ES-I3 (cell line): ENCODE measurements around the gene TRIP13.
"Not testable (repeated sequence)": the region's sequence is repeated elsewhere in the genome, so short reads cannot be mapped to it uniquely, and the experiment has no call there.

Experiments
- H3K36me3 ChIP-seq: 2 replicates; pipeline ENCODE4 v1.6.1; 2013; ENCODE audit warnings: mild to moderate bottlenecking, low read length, control low read depth, moderate library complexity; ENCODE audit not compliant: insufficient read depth
- H3K4me1 ChIP-seq: 2 replicates; pipeline ENCODE4 v1.6.1; 2013; ENCODE audit warnings: mild to moderate bottlenecking, control low read depth, low read length; ENCODE audit not compliant: insufficient read depth
- H3K9ac ChIP-seq: 2 replicates; pipeline ENCODE4 v1.6.1; 2013; ENCODE audit warnings: low read depth, mild to moderate bottlenecking, low read length, moderate library complexity
- H3K9me3 ChIP-seq: 2 replicates; pipeline ENCODE4 v1.6.1; 2013; ENCODE audit warnings: mild to moderate bottlenecking, low read length, moderate library complexity; ENCODE audit not compliant: control insufficient read depth, insufficient read depth

The TRIP13 gene

DNA sequence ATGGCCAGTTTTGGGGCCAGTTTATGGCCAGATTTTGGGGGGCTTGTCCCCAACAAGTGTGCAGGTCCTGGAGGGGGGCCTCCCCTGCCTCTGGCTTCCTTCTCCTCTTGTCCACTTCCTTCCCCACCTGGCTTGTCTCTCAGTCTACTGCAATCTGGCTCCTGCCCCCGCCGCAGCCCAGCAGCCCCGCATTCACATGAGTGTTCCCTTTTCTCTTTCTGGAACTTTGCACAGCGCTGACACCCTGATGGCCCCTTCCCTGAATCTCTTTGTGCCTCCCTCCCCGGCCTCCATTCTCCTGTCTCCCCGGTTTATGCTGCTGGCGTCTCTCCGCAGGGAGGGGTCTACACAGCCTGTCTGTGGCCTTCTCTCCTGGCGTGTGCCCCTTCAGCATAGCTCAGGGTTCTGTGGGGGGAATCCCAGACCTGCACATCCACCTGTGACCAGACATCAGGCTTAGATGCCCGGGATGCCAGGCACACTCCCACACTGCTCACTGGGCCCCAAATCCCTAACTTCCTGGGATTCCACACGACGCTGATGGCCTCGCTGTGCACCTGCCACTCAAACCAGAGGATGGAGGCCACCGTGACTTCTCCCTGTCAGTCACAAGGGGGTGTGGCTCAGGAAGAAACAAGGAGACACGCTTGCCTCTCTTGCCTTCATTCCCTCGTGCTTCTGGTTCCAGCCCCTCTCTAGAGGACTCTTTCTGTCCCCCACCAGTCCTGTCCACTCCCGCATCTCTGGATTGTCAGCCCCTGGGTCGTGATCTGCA is 17.5 kb downstream of the TRIP13 start:
- Histone ChIP-seq H3K36me3 (peaks cover 25% of the 10 kb centered on the region), H3K9me3 (no peaks in the 10 kb centered on the region), H3K9ac (no peak overlapping the region), H3K4me1 (no peaks in the 10 kb centered on the region)

DNA sequence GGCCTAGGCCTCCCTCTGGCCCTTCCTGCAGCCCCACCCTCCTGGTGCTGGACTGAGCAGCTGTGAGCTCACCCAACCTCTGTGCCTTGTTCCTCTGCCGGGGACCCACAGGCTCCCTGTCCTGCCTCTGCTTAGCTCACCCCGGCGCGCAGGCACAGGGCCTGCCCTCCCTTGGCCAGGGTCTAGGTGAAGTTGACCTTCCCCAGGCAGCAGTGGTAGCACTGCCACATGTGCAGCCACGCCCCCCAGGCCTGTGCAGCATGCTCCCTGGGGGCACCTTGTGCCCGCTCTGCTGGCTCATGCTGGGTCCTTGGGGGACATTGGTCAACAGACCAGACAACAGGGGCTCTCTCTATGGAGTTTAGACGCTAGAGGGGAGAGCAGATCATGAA is 18.1 kb downstream of the TRIP13 start:
- H3K9ac ChIP-seq: no peak overlapping the region
- no peaks in the 10 kb centered on the region for H3K4me1 ChIP-seq
- no peaks in the 10 kb centered on the region for H3K9me3 ChIP-seq
- peaks cover 25% of the 10 kb centered on the region for H3K36me3 ChIP-seq

DNA sequence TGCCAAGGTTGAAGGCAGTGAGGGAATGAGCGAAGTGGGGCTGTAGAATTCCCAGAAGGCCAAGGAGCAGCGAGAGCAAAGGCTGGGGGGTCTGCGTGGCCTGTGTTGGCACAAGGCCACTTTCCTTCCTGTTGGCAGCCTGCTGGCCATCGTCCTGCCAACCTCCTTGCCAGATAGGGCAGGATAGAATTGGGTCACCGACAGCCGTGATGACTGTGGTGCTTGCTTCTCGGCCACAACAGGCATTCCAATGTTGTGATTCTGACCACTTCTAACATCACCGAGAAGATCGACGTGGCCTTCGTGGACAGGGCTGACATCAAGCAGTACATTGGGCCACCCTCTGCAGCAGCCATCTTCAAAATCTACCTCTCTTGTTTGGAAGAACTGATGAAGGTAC is 18.9 kb downstream of the TRIP13 start:
- no peaks in the 10 kb centered on the region for H3K4me1 ChIP-seq
- H3K9me3 ChIP-seq: no peaks in the 10 kb centered on the region
- peaks cover 24% of the 10 kb centered on the region for H3K36me3 ChIP-seq
- no peak overlapping the region for H3K9ac ChIP-seq

DNA sequence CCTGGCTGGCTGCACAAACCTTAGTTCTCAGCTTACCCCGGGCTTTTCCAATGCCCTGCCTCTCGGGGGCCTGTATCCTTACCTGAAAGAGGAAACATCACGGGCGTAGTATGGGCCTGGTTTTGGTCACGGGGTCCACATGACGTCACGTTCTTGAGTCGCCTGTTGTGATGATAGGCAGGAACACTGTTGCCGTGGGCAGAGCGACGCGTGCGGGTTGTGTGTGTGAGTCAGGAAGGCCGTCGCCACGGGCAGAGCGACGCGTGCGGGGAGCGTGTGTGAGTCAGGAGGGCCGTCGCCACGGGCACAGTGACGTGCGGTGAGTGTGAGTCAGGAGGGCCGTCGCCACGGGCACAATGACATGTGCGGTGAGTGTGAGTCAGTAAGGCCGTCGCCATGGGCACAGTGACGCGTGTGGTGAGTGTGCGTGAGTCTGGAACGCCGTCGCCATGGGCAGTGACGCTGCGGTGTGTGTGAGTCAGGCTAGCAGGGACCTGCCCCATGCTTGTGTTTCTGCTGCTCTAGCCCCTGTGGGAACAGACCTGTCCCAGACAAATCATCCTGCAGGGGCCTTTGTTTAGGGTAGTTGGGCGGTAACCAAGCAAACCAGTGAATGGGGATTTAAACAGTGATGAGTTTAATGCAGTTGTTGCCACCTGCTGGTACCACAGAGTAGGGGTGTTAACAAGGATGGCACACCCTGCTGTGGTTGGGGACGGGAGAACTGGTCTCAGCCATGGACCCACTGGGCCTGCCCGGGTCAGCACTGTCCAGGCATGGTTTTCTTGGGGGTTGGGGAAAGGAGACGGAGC is 19.8 kb downstream of the TRIP13 start:
- H3K36me3 ChIP-seq: peaks cover 29% of the 10 kb centered on the region
- H3K9ac ChIP-seq: no peak overlapping the region
- H3K9me3 ChIP-seq: no peaks in the 10 kb centered on the region
- no peaks in the 10 kb centered on the region for H3K4me1 ChIP-seq

DNA sequence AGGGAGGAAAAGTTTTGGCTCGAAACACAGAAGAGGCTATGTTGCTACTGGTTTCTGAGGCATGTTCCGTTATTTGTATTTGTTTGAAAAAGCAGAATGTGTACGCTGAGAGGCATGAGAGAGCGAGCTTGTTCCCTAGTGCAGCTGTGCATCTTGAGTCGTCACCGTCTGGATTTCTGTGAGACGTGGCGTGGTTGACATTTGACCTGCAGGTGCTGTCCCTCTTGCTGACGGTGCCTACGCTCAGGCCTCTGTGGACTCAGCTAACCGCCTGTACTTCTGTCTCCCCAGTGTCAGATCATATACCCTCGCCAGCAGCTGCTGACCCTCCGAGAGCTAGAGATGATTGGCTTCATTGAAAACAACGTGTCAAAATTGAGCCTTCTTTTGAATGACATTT is 21.5 kb downstream of the TRIP13 start:
- H3K36me3 ChIP-seq: peaks cover 25% of the 10 kb centered on the region
- H3K9me3 ChIP-seq: no peaks in the 10 kb centered on the region
- no peak overlapping the region for H3K9ac ChIP-seq
- peaks cover 2% of the 10 kb centered on the region; the same call in 1 of the 2 replicates for H3K4me1 ChIP-seq

DNA sequence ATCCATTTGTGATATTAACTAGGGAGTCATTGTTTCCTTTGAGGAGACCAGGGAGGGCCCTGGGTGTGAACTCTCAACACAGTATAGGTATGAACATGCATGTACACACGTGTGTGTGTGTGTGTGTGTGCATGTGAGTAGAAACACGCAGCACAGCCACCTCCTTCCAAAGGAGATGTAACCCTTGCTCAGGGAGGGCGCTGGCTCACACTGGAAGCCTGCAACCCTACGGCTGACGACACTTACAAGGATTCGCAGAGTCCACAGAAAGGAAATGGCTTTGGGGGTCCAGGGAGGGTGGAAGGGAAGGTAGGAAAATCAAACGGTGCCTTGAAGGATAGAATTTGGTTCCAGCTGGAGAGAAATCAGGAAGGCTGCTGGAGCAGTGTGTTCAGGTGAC is 21.9 kb downstream of the TRIP13 start:
- Histone ChIP-seq H3K9me3 (no peaks in the 10 kb centered on the region), H3K36me3 (peaks cover 28% of the 10 kb centered on the region), H3K4me1 (peaks cover 6% of the 10 kb centered on the region; the same call in 1 of the 2 replicates), H3K9ac (no peak overlapping the region)

DNA sequence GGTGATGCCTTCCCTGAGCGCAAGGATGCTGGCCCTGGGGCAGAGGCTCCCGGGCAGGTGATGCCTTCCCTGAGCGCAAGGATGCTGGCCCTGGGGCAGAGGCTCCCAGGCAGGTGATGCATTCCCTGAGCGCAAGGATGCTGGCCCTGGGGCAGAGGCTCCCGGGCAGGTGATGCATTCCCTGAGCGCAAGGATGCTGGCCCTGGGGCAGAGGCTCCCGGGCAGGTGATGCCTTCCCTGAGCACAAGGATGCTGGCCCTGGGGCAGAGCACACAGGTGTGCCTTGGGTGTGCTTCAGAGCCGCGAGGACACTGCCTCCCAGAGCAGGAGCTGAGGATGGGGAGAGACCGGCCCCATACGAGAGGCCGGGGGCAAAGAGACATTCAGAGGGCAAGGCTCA is 22.7 kb downstream of the TRIP13 start:
- not testable (repeated sequence) for H3K9ac ChIP-seq, H3K9me3 ChIP-seq, H3K4me1 ChIP-seq
- peaks cover 28% of the 10 kb centered on the region for H3K36me3 ChIP-seq

DNA sequence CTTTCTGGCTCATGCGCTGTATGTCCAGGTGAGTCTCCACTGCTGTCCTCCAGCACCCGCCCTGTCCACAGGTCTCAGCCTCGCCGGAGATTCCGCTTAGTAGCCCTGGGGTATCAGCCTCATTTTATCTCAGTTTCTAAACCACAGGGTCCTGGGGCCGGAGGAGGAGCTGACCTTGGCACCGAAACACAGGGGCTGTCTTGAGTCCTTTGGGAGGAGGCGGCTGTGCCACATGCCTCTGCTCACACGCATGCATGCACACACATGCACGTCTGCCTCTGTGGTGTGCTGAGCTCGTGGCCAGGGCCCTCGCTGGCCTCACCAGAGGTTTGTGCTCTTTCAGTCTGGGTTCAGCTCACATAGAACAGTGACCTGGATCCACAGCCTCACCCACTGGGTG is 23.3 kb downstream of the TRIP13 start:
- Histone ChIP-seq H3K36me3 (peaks cover 28% of the 10 kb centered on the region), H3K4me1 (peaks cover 8% of the 10 kb centered on the region; the same call in 1 of the 2 replicates), H3K9ac (no peak overlapping the region), H3K9me3 (no peaks in the 10 kb centered on the region)

DNA sequence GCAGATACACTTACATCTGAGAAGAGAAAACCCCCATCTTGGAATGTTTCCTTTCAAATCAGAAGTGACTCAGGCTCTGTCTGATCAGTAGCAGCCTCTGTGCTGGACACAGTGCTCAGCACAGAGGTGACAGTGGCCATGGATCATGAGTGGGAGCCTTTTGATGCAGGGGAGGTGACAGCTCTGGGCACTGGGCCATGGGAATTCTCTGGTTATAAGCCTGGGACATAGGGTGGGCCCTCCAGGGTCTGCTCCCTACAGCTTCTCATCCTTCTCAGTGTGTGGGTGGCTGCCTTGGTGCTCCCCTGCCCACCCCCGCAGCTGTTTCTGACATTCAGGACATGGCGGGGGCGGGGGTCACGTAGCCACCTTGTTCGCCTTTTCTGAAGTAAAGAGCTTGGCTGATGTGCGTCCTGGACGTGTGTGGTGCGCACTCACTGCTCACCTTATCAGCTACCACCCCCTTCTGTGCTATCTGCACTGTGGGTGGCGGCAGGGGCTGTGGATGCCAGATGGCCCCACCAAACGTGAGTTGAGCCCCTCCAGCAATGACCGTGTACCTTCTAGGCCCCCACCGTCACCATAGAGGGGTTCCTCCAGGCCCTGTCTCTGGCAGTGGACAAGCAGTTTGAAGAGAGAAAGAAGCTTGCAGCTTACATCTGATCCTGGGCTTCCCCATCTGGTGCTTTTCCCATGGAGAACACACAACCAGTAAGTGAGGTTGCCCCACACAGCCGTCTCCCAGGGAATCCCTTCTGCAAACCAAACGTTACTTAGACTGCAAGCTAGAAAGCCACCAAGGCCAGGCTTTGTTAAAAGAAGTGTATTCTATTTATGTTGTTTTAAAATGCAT is 24.0 kb downstream of the TRIP13 start:
- peaks cover 8% of the 10 kb centered on the region; the same call in 1 of the 2 replicates for H3K4me1 ChIP-seq
- no peak overlapping the region for H3K9ac ChIP-seq
- peaks cover 28% of the 10 kb centered on the region for H3K36me3 ChIP-seq
- no peaks in the 10 kb centered on the region for H3K9me3 ChIP-seq

DNA sequence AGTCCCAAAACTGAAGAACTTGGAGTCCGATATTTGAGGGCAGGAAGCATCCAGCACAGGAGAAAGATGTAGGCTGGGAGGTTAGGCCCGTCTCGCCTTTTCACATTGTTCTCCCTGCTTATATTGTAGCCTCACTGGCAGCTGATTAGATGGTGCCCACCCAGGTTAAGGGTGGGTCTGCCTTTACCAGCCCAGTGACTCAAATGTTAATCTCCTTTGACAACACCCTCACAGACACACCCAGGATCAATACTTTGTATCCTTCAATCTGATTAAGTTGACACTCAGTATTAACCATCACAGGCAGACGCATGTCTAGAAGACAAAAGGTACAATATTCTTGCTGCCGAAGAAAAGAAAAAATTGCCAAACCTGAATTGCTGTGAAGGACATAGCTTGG is 26.0 kb downstream of the TRIP13 start:
- H3K36me3 ChIP-seq: peaks cover 19% of the 10 kb centered on the region
- H3K4me1 ChIP-seq, H3K9ac ChIP-seq, H3K9me3 ChIP-seq: not testable (repeated sequence)

DNA sequence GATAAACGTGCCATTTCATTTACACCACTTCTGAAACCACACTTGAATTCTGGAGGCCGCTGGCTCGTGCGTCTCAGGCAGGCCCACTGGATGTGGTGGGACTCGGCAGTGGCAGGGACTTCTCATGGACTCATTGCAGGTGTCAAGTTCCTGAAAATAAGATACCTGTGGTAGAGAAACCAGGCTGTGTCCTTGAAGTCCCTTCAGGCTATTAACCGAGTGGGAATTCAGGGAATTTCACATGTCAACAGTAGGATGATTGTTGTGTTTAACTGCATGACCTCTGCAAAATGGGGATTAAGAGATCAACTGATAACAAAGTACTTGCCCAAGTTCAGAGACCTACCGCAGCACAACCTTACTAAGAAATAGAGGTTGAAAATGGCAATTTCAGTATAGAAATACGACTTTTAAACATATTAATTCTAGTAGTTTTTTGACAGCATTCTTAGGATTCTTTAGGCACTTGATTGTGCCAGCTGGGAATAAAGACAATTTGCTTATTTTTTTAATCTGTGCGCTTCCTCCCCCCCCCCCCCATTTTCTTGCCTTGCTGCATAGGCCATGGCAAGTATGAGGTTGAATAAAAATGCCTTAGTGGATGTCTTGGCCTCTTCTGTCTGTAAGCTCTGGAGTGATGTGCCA is 26.8 kb downstream of the TRIP13 start:
- H3K9me3 ChIP-seq: no peaks in the 10 kb centered on the region
- no peak overlapping the region for H3K9ac ChIP-seq
- peaks cover 8% of the 10 kb centered on the region; the same call in 1 of the 2 replicates for H3K4me1 ChIP-seq
- peaks cover 19% of the 10 kb centered on the region for H3K36me3 ChIP-seq

DNA sequence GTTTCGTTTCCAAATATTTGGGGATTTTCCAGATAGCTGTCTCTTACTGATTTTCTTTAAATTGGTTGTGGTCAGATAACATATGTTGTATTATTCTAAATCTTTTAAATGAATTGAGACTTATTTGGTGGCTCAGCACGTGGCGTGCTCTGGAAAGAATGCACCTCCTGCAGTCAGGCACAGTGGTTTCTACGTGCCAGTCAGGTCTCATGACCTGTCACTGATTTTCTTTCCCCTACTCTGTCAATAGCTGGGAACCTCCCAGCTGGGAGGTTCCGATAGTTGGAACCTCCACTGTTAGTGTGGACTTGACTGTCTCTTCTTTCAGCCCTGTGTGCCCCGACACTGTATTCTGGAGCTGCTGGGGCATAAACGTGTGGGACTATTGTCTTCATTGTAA is 27.6 kb downstream of the TRIP13 start:
- Histone ChIP-seq H3K9me3 (no peaks in the 10 kb centered on the region), H3K36me3 (peaks cover 19% of the 10 kb centered on the region), H3K9ac (no peak overlapping the region), H3K4me1 (peaks cover 8% of the 10 kb centered on the region; the same call in 1 of the 2 replicates)

DNA sequence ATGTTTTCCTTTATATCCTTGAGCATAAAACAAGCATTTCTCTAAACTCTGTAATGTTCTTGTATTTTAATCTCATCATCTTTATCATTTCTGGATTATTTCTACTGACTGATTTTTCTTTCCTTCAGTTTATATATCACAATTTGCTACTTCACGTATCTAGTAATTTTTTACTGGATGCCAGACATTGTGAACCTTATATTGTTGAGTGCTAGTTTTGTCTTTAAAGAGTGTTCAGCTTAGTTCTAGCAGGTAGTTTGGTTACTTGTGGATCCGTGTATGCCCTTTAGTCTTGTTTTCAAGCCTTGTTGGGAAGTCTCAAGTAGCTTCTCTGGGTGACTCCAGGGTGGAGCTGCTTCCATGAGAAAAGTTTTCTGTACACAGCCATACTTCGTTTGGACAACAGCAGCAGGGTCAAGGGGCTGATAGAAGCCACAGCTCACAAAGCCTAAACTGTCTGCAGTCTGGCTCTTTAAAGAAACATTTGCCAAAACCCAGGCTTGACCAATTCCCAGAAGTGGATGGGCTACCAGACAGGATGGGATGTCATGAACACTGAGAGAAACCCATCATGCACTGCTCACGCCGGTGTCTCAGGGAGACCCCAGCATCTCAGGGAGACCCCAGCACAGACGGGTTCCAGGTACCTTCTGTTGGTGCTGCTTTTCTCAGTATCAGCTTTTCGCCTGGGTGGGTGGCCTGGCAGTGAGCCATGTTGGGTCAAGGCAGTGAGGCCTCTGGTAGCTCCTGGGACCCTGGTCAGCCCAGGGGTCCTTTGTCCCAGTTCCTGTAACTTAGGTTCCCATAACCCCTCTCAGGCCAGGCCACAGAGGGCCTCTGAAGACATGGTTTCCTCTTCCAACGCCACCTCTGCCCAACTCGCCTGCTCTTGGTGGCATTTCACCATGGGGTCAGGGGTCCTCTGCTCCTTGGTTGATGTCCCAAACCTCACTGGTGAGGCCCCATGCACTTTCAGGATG is 29.1 kb downstream of the TRIP13 start:
- Histone ChIP-seq H3K4me1 (peaks cover 8% of the 10 kb centered on the region; the same call in 1 of the 2 replicates), H3K36me3 (peaks cover 13% of the 10 kb centered on the region), H3K9ac (no peak overlapping the region), H3K9me3 (no peaks in the 10 kb centered on the region)
